ENCODE results near the gene TUSC2.

Gene TUSC2

DNA sequence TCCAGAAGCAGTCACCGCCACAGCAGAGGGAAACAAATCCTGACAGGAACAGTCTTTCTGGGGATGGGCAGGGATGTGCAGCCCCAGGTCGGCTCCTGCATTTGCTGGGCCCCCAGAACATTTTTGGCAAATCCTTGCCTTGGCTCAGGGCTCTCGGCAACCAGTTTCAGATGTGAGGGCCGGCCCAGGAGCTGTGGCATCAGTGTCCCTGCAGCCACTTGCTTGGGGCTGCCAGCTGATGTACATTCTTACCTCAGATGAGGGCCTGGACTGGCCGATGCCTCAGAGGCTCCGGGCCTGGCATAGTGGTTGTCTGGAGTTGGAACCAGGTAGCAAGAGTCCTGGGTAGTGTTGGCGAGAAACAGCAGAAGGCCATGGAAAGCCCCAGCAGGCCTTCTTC is 26.8 kb upstream of the TUSC2 start:
- Histone ChIP-seq H3K27me3 (ENCODE audit: insufficient read depth, poor library complexity, severe bottlenecking) (no peaks in the 10 kb centered on the region), H3K27ac (replicated peaks) (no peak overlapping the region), H3K4me3 (replicated peaks; ENCODE audit: insufficient read depth, low read length) (no peak overlapping the region)
- DNase-seq (ENCODE audit: low read depth in 1 of 2, low spot score in 1 of 2): no peak
- no peak for TF ChIP-seq POLR2AphosphoS5 (IDR thresholded peaks at IDR 0.05; ENCODE audit: low read depth)
- TF ChIP-seq SPI1 (IDR thresholded peaks at IDR 0.05; ENCODE audit: borderline replicate concordance, low read depth): no peak
- TF ChIP-seq GABPA (IDR thresholded peaks at IDR 0.05; ENCODE audit: low read depth): no peak
- TF ChIP-seq, protein P1, sequence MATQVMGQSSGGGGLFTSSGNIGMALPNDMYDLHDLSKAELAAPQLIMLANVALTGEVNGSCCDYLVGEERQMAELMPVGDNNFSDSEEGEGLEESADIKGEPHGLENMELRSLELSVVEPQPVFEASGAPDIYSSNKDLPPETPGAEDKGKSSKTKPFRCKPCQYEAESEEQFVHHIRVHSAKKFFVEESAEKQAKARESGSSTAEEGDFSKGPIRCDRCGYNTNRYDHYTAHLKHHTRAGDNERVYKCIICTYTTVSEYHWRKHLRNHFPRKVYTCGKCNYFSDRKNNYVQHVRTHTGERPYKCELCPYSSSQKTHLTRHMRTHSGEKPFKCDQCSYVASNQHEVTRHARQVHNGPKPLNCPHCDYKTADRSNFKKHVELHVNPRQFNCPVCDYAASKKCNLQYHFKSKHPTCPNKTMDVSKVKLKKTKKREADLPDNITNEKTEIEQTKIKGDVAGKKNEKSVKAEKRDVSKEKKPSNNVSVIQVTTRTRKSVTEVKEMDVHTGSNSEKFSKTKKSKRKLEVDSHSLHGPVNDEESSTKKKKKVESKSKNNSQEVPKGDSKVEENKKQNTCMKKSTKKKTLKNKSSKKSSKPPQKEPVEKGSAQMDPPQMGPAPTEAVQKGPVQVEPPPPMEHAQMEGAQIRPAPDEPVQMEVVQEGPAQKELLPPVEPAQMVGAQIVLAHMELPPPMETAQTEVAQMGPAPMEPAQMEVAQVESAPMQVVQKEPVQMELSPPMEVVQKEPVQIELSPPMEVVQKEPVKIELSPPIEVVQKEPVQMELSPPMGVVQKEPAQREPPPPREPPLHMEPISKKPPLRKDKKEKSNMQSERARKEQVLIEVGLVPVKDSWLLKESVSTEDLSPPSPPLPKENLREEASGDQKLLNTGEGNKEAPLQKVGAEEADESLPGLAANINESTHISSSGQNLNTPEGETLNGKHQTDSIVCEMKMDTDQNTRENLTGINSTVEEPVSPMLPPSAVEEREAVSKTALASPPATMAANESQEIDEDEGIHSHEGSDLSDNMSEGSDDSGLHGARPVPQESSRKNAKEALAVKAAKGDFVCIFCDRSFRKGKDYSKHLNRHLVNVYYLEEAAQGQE (IDR thresholded peaks at IDR 0.05; ENCODE audit: insufficient replicate concordance, low read depth): no peak
- TF ChIP-seq, protein P2, sequence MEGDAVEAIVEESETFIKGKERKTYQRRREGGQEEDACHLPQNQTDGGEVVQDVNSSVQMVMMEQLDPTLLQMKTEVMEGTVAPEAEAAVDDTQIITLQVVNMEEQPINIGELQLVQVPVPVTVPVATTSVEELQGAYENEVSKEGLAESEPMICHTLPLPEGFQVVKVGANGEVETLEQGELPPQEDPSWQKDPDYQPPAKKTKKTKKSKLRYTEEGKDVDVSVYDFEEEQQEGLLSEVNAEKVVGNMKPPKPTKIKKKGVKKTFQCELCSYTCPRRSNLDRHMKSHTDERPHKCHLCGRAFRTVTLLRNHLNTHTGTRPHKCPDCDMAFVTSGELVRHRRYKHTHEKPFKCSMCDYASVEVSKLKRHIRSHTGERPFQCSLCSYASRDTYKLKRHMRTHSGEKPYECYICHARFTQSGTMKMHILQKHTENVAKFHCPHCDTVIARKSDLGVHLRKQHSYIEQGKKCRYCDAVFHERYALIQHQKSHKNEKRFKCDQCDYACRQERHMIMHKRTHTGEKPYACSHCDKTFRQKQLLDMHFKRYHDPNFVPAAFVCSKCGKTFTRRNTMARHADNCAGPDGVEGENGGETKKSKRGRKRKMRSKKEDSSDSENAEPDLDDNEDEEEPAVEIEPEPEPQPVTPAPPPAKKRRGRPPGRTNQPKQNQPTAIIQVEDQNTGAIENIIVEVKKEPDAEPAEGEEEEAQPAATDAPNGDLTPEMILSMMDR (IDR thresholded peaks at IDR 0.05; ENCODE audit: insufficient read depth, low read length): no peak

DNA sequence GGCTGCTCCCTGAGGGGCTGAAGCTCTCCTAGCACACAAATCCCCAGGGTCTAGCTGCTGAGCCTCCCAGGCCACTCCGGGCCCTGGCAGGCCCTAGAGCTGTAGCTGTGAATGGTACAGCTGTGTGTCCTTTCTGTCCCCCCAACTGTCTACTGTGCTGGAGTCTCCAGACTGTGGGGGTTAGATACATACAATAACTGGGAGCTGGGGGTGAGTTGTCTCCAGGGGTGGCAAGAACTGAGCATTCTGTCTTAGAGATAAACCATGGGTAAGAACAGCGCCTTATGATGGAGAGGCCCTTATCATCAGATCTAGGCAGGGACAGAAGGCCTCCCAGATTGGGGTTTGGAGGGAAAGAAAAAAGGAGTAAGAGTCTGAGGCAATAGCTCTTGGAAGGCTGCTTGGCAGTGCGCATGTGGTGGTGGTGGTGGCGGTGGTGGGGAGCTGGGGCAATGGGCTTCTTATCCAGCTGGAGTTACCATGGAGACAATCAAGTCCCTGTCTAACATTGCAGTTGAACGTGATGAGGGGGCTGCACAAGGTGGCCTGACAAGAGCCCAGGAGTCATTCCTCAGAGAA is 26.3 kb upstream of the TUSC2 start:
- TF ChIP-seq SPI1 (IDR thresholded peaks at IDR 0.05; ENCODE audit: borderline replicate concordance, low read depth) (no peak), POLR2AphosphoS5 (IDR thresholded peaks at IDR 0.05; ENCODE audit: low read depth) (no peak), GABPA (IDR thresholded peaks at IDR 0.05; ENCODE audit: low read depth) (no peak)
- TF ChIP-seq, protein P2 (IDR thresholded peaks at IDR 0.05; ENCODE audit: insufficient read depth, low read length): no peak
- H3K4me3 ChIP-seq (replicated peaks; ENCODE audit: insufficient read depth, low read length): no peak overlapping the region
- no peak for DNase-seq (ENCODE audit: low read depth in 1 of 2, low spot score in 1 of 2)
- no peaks in the 10 kb centered on the region for H3K27me3 ChIP-seq (ENCODE audit: insufficient read depth, poor library complexity, severe bottlenecking)
- no peak overlapping the region for H3K27ac ChIP-seq (replicated peaks)

DNA sequence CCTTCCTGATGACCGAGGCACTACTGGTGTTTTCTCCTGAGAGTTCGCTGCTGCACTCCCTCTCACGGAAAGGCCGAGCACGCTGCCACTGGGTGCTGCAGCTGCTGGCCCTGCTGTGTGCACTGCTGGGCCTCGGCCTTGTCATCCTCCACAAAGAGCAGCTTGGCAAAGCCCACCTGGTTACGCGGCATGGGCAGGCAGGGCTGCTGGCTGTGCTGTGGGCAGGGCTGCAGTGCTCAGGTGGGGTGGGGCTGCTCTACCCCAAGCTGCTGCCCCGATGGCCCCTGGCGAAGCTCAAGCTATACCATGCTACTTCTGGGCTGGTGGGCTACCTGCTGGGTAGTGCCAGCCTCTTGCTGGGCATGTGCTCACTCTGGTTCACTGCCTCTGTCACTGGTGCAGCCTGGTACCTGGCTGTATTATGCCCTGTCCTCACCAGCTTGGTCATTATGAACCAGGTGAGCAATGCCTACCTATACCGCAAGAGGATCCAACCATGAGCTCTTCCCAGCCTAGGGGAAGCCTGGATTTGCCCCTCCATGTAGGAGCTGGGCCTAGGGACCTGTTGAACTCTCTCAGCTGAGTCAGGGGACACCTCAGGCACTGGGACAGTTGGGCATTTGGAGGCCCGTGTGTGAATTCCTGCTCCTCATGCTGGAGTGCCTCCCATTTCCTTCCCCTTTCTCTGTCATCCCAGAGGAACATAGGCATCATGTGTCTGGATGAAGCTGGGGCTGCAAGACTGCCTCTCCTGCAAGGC is 25.4 kb upstream of the TUSC2 start:
- no peak for DNase-seq (ENCODE audit: low read depth in 1 of 2, low spot score in 1 of 2)
- H3K4me3 ChIP-seq (replicated peaks; ENCODE audit: insufficient read depth, low read length): no peak overlapping the region
- TF ChIP-seq, protein P2 (IDR thresholded peaks at IDR 0.05; ENCODE audit: insufficient read depth, low read length): no peak
- TF ChIP-seq GABPA (IDR thresholded peaks at IDR 0.05; ENCODE audit: low read depth): no peak
- TF ChIP-seq POLR2AphosphoS5 (IDR thresholded peaks at IDR 0.05; ENCODE audit: low read depth): 0 out of 2 replicates have a peak, but pooled peaks have one; percentile 40
- TF ChIP-seq SPI1 (IDR thresholded peaks at IDR 0.05; ENCODE audit: borderline replicate concordance, low read depth): no peak
- TF ChIP-seq, protein P1 (IDR thresholded peaks at IDR 0.05; ENCODE audit: insufficient replicate concordance, low read depth): no peak
- no peaks in the 10 kb centered on the region for H3K27me3 ChIP-seq (ENCODE audit: insufficient read depth, poor library complexity, severe bottlenecking)
- H3K27ac ChIP-seq (replicated peaks): no peak overlapping the region

All from HL-60 (cell line).